ENCODE results near the gene CCDC71L. TPM values are rescaled to one million over a fixed set of nuclear protein-coding genes. Genes with fewer than 3 reads are reported as not detected.

Gene CCDC71L
- polyA plus RNA-seq, 1 donor from 2014 or later = 38.3 TPM

GRCh38 chr7:106613848-106614560 lies 47.0 kb downstream of the CCDC71L start:
- H3K9me3 ChIP-seq (ENCODE audit: low read length) = no peaks in the 10 kb centered on the region
- H3K27me3 ChIP-seq (ENCODE audit: insufficient read depth, low read depth, low read length) = no peaks in the 10 kb centered on the region
- H3K4me3 ChIP-seq (ENCODE audit: low read length) = no peak overlapping the region
- no peaks in the 10 kb centered on the region for H3F3A ChIP-seq (ENCODE audit: insufficient read depth, low read length, poor library complexity, severe bottlenecking)
- H3K36me3 ChIP-seq (ENCODE audit: insufficient read depth, low read length) = no peaks in the 10 kb centered on the region
- no peak overlapping the region for H2AFZ ChIP-seq (ENCODE audit: low read depth, low read length)
- TF ChIP-seq POLR2AphosphoS5 (IDR thresholded peaks at IDR 0.05) = no peak
- TF ChIP-seq EZH2 (IDR thresholded peaks at IDR 0.05; ENCODE audit: borderline replicate concordance, insufficient read depth, low read length, poor library complexity, severe bottlenecking) = no peak
- TF ChIP-seq RAD21 (conservative IDR thresholded peaks at IDR 0.05) = no peak
- no peak for TF ChIP-seq SMC3 (conservative IDR thresholded peaks at IDR 0.05; ENCODE audit: poor library complexity)
- no peak for TF ChIP-seq REST (IDR thresholded peaks at IDR 0.05; ENCODE audit: borderline replicate concordance)
- no peak for TF ChIP-seq MXI1 (conservative IDR thresholded peaks at IDR 0.05; ENCODE audit: poor library complexity, severe bottlenecking)
- TF ChIP-seq EP300 (conservative IDR thresholded peaks at IDR 0.05; ENCODE audit: poor library complexity, severe bottlenecking) = no peak
- no peak for TF ChIP-seq TAF1 (IDR thresholded peaks at IDR 0.05; ENCODE audit: low read depth)
- TF ChIP-seq, protein P1, sequence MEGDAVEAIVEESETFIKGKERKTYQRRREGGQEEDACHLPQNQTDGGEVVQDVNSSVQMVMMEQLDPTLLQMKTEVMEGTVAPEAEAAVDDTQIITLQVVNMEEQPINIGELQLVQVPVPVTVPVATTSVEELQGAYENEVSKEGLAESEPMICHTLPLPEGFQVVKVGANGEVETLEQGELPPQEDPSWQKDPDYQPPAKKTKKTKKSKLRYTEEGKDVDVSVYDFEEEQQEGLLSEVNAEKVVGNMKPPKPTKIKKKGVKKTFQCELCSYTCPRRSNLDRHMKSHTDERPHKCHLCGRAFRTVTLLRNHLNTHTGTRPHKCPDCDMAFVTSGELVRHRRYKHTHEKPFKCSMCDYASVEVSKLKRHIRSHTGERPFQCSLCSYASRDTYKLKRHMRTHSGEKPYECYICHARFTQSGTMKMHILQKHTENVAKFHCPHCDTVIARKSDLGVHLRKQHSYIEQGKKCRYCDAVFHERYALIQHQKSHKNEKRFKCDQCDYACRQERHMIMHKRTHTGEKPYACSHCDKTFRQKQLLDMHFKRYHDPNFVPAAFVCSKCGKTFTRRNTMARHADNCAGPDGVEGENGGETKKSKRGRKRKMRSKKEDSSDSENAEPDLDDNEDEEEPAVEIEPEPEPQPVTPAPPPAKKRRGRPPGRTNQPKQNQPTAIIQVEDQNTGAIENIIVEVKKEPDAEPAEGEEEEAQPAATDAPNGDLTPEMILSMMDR (IDR thresholded peaks at IDR 0.05; ENCODE audit: poor library complexity, severe bottlenecking) = no peak
- H3K9me2 ChIP-seq (ENCODE audit: insufficient read depth, low read length) = no peaks in the 10 kb centered on the region
- H3K9ac ChIP-seq (ENCODE audit: low read length) = no peak overlapping the region
- H3K79me2 ChIP-seq (replicated peaks; ENCODE audit: insufficient read depth, low read length) = no peaks in the 10 kb centered on the region
- no peak overlapping the region for H3K4me2 ChIP-seq (ENCODE audit: low read length)
- no peak overlapping the region for H3K27ac ChIP-seq (ENCODE audit: low read length)
- no peaks in the 10 kb centered on the region for H4K20me1 ChIP-seq (ENCODE audit: insufficient read depth)

DNA sequence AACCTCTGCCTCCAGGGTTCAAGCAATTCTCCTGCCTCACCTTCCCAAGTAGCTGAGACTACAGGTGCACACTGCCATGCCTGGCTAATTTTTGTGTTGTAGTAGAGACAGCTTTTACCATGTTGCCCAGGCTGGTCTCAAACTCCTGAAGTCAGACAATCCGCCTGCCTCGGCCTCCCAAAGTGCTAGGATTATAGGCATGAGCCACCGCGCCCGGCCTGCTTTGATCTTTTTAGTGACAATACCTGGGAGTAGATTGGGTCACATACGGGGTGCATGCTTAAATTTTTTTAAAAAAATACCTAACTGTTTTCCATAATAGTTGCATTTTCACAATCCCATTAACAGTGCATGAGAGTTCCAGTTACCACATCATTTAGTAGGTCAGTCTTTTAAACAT lies 47.7 kb downstream of the CCDC71L start:
- Histone ChIP-seq H3K4me2 (ENCODE audit: low read length) (no peak overlapping the region), H3K9me2 (ENCODE audit: insufficient read depth, low read length) (no peaks in the 10 kb centered on the region), H4K20me1 (ENCODE audit: insufficient read depth) (no peaks in the 10 kb centered on the region), H3K79me2 (replicated peaks; ENCODE audit: insufficient read depth, low read length) (no peaks in the 10 kb centered on the region), H3K9ac (ENCODE audit: low read length) (no peak overlapping the region), H3F3A (ENCODE audit: insufficient read depth, low read length, poor library complexity, severe bottlenecking) (no peaks in the 10 kb centered on the region), H3K4me3 (ENCODE audit: low read length) (no peak overlapping the region), H3K27me3 (ENCODE audit: insufficient read depth, low read depth, low read length) (no peaks in the 10 kb centered on the region), H3K9me3 (ENCODE audit: low read length) (no peaks in the 10 kb centered on the region), H3K27ac (ENCODE audit: low read length) (no peak overlapping the region), H2AFZ (ENCODE audit: low read depth, low read length) (no peak overlapping the region), H3K36me3 (ENCODE audit: insufficient read depth, low read length) (no peaks in the 10 kb centered on the region)
- TF ChIP-seq EZH2 (IDR thresholded peaks at IDR 0.05; ENCODE audit: borderline replicate concordance, insufficient read depth, low read length, poor library complexity, severe bottlenecking) = no peak
- no peak for TF ChIP-seq MXI1 (conservative IDR thresholded peaks at IDR 0.05; ENCODE audit: poor library complexity, severe bottlenecking)
- TF ChIP-seq RAD21 (conservative IDR thresholded peaks at IDR 0.05) = no peak
- no peak for TF ChIP-seq TAF1 (IDR thresholded peaks at IDR 0.05; ENCODE audit: low read depth)
- TF ChIP-seq SMC3 (conservative IDR thresholded peaks at IDR 0.05; ENCODE audit: poor library complexity) = no peak
- TF ChIP-seq POLR2AphosphoS5 (IDR thresholded peaks at IDR 0.05) = no peak
- TF ChIP-seq EP300 (conservative IDR thresholded peaks at IDR 0.05; ENCODE audit: poor library complexity, severe bottlenecking) = no peak
- TF ChIP-seq, protein P1 (IDR thresholded peaks at IDR 0.05; ENCODE audit: poor library complexity, severe bottlenecking) = no peak
- TF ChIP-seq REST (IDR thresholded peaks at IDR 0.05; ENCODE audit: borderline replicate concordance) = no peak
